ENCODE measurements around the gene INTS1.

INTS1 gene

GRCh38 chr7:1442355-1443124, 61.6 kb downstream of the INTS1 start:
- DNase-seq, result no peak

GRCh38 chr7:1441615-1442354, 62.4 kb downstream of the INTS1 start:
- DNase-seq, result no peak

DNA sequence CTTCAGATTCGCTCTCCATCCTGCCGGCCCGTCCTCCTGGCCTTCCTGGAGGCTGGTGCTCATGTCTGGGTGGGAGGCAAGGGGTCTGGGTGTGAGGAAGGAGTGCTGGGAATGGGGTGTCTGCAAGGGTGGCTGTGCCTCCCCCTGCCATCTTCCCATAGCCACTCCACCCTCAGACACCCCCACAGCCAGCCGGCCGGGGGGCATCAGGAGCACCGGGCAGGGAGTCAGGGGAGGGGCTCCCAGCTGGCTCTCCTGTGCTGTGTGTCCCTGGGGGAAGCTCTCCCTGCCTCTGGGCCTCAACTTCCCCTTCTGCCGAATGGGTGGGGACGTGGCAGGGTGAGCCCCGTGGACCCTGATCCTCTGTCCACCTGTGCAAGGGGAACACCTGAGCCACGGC, 63.6 kb downstream of the INTS1 start:
- DNase-seq, result no peak

DNA sequence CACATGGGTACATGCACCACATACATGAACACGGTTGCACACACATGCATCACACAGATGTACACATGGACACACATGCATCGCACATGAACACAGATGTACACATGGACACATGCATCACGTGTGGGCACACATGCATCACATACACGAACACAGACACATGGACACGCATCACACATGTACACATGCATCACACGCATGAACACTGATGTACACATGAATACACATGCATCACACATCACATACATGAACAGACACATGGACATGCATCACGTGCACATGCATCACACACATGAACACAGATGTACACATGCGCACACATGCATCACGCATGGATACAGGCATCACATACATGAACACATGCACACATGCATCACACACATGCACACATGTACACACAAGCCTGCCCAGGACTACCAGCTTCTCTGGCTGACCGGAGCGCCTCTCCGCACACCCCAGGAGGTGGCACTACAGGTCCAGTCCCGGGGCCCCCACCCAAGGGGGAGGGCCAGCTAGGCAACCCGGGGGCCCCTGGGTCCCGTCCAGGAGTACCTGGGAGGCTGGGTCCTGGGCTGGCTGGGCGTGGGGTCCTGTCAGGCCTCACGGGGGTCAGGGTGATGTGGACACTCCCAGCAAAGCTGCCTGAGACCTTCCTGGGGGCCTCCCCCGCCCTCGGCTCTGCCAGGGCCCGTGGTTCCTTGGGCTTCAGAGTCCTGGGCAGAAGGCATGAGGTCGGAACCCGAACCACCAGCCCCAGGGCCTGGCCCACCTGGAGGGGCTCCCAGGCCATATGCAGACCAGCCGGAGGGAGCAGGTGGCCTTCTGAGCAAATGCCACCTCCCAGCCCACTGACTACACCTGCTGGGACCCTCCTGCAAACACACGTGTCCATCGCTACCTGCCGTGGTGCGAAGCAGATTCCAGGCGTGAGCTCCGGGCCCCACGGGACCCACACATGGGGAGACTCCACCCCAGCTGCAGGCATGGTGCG, 64.5 kb downstream of the INTS1 start:
- no peak for DNase-seq

DNA sequence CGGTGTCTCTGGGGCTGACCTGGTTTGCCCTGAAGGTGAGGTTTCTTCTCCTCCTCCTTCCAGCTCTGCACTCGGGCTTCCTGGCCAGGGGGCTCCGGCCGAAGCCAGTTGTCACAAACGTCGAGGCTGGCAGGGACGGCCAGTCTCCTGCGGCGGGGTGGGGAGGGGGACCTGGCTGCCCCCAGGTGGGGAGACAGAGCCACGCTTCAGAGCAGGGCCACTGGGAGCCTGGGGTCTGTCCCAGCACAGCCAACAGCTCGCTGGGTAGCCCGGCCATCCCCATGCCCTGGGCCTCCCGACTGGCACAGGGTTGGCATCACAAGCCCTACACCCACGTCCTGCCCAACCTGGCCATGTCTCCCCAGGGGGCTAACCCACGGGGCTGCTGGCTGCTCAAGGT, 65.4 kb downstream of the INTS1 start:
- DNase-seq, result no peak

DNA sequence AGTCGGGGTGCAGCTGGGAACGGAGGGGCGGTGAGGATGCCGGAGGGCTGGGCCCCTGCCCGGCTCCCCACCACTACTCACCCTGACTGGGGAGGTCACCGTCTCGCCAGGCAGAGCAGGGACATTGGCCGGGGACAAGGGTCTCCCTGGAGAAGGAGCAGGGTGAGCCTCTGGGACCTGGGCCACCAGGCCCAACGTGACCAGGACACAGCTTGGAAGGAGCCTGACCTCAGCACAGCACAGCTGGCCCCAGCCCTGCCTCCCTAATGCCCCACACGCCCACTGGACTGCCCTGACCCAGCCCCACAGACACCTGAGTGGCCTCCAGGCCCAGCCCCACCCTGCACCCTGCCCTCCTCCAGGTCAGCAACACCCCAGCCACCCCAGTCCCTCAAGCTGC, 66.0 kb downstream of the INTS1 start:
- DNase-seq, result no peak

- DNase-seq, result no peak
Measured at GRCh38 chr7:1437155-1437880, 66.9 kb downstream of the INTS1 start.

GRCh38 chr7:1436608-1437007, 67.6 kb downstream of the INTS1 start:
- no peak for DNase-seq

DNA sequence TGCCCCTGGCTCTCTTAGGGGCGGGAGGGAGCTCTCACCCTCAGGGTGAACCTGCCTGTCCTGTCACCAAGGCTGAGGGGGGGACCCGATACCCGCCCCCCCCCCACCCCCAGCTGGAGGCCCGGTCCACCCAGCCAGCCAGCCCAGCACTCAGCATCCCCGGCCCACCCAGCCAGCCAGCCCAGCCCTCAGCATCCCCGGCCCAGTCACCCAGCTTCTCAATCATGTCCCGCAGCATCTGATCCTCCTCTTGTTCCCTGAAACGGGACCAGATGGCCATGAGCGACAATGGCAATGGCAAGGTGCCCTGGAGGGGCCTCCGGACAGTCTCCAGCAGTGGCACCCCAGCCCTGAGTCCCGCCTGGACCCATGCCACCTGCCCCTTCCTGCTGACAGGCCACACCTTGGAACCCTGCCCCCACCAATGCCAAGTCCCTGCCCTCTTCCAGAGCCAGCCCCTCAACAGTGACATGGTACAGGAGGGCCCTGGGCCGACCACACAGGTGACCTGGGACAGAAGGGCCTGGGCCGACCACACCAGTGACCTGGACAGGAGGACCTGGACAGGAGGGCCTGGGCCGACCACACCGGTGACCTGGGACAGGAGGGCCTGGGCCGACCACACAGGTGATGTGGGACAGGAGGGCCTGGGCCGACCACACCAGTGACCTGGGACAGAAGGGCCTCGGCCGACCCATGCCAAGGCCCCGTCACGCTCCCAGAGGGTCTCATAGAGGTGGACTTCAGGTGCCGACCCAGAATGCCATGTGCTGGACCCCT, 69.1 kb downstream of the INTS1 start:
- no peak for DNase-seq

GRCh38 chr7:1434165-1434718, 69.9 kb downstream of the INTS1 start:
- no peak for DNase-seq

GRCh38 chr7:1433128-1433920, 70.9 kb downstream of the INTS1 start:
- DNase-seq, result no peak

DNA sequence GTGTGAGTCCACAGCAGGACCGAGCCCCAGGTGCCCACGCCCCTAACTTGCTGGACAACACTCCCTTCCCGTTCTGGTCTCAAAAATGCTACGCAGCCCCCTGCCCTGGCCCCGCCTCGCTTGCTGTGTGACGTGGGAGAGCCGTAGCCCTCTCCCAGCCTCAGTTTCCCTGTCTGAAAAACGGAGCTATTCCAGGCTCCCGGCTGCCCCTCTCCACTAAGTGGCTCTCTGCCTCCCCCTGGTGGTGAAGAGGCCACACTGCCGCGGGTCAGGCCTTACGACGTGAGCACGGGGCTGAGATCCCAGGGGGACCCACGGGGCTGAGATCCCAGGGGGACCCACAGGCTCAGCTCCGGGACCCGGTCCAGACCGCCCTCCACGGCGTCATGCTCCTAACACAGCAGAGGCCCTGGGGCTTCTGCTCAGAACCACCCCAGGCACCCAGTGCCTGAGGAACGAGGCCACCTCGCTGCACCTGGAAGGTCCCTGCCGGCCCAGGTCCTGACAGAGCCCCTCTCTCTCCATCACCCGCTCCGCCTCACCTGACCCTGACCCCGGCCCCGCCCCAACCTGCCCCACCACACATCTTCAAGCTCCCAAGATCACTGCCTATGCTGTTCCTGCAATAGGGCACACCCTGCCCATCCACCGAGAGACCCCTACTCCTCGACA, 71.6 kb downstream of the INTS1 start:
- DNase-seq, result peak; percentile 54

DNA sequence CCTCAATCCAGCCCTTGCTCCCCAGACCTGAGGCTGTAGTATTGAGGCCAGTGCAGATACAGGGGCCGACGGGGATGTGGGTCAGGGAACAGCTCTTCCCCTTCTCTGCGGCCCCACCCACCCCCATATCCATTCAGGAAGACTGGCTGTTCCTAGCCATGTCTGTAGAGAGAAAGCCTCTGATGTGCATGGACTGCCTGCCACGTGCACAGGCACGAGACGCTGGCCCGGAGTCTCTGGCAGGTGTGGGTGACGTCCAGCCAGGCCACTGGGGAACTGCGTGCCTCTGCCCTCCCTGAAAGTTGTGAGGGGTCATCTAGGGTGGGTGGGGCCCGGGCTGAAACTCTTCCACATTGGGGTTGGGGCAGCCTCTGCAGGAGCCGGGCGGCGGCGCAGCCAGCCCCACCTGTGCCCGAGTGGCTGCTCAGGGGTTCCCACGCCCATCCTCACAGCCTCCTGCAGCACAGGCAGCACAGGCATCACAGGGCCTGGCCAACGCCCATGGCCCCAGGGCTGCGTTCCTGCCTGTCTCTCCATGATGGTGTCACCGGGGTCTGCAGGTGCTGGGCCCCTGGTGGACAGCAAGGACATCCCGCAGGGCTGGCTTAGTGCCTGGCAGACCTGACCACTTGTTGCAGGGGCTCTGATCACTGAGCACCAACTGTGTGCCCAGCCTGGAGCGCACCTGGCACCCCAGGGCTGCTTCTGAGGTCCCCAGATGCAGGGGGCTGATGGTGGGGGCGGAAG, 72.4 kb downstream of the INTS1 start:
- DNase-seq, result no peak

- no peak for DNase-seq
Measured at GRCh38 chr7:1431226-1431625, 73.0 kb downstream of the INTS1 start.

DNA sequence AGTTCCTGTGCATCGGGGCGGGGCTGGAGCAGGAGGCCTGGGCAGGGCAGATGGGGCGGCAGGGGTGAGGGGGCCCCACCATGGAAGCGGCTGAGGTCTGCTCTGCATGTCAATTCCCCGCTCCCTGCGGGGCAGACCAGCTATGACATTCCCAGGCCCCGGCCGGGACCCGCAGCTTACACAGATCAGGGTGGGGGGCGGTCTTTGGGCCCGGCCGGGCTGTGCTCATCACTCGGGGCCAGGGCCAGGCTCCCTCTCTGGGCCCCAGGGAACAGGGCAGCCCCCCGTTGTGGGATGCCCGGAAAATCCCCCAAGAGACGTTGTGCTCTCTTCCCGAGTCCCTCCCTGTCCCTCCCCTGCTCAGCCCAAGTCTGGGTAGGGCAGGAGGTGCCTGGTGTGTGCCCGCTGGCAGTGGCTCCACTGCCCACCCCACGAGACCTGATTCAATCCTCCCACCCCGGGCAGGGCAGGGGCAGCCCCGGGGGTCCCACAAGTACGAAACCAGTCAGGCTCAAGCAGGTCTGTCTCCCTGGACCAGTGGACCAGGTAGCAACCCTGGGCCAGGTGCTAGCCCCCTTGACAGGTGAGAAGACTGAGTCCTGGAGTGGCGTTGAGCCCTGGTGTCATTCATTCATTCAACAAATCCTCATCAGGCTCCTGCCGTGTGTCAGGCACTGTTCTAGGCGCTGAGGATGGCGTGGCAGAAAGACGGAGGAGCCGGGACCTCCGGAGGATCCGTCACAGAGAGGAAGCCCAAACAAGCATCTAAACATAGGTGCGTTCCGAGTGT, 73.9 kb downstream of the INTS1 start:
- DNase-seq, result no peak

GRCh38 chr7:1428941-1429501, 75.2 kb downstream of the INTS1 start:
- DNase-seq, result no peak

- DNase-seq, result no peak
Measured at GRCh38 chr7:1427064-1427657, 77.0 kb downstream of the INTS1 start.

DNA sequence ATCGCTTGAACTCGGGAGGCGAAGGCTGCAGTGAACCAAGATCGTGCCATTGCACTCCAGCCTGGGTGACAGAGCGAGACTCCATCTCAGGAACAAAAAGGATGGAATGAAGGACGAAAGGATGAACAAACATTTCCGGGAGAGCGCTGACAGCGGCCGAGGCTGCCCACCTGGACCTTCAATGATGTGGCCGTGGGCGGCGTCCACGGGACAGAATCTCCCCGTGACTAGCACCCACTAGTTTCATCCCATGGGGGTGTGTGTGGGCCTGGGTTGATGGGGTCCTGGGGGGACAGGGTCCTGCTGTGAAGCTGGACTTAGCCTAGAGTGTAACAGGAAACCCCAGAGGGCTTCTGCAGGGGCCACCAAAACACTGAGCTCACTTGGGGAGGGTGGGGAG, 77.7 kb downstream of the INTS1 start:
- DNase-seq, result no peak

Data from NCI-H2171 (cell line).